Measurements from ENCODE around the gene ZBTB17.

GRCh38 chr1:16006010-16006409, 30.1 kb upstream of the ZBTB17 start:
- TF ChIP-seq CTCF (IDR thresholded peaks at IDR 0.05) (no peak), POLR2A (IDR thresholded peaks at IDR 0.05) (no peak)
